Heart left ventricle (tissue), 16 donors: ENCODE data around the gene SNX9. TPM values are rescaled to one million over a fixed set of nuclear protein-coding genes. Genes with fewer than 3 reads are reported as not detected.
"Not testable (repeated sequence)": the region's sequence is repeated elsewhere in the genome, so short reads cannot be mapped to it uniquely, and the experiment has no call there.

Source experiments
- ATAC-seq, 4 donors: fragments of 200-7000 bp; cut with Tn5 transposase; one replicate each; pipeline ENCODE4 v1.9.1; 2020 to 2022; ENCODE audit warnings: moderate library complexity in 4 of 4, mild to moderate bottlenecking in 3 of 4, moderate number of reproducible peaks in 1 of 4
- DNase-seq, 5 donors: peaks; one replicate each; pipeline ENCODE4 v3.0.0-alpha.2; 2020
- H3K27ac ChIP-seq, 12 donors: fragments of 200-600 bp; sonication (generic) in 4 of 12; one replicate each; pipeline versions ENCODE4 v1.5.0 to v1.8.0; 2016 to 2022; ENCODE audit warnings: mild to moderate bottlenecking in 2 of 12
- H3K27me3 ChIP-seq, 9 donors: fragments of 200-600 bp; sonication (generic) in 2 of 9; one replicate each; pipeline versions ENCODE4 v1.5.1 to v1.8.0; 2016 to 2022; ENCODE audit warnings: mild to moderate bottlenecking in 3 of 9
- H3K36me3 ChIP-seq, 9 donors: fragments of 200-600 bp; sonication (generic) in 2 of 9; one replicate each; pipeline versions ENCODE4 v1.5.0 to v1.8.0; 2018 to 2022; ENCODE audit warnings: mild to moderate bottlenecking in 2 of 9
- H3K4me1 ChIP-seq, 12 donors: fragments of 200-600 bp; sonication (generic) in 4 of 12; one replicate each; pipeline versions ENCODE4 v1.5.0 to v1.8.0; 2016 to 2022; ENCODE audit warnings: mild to moderate bottlenecking in 3 of 12
- H3K4me3 ChIP-seq, 12 donors: fragments of 200-600 bp; sonication (generic) in 4 of 12; one replicate each; pipeline versions ENCODE4 v1.5.0 to v1.8.0; 2017 to 2022; ENCODE audit warnings: mild to moderate bottlenecking in 9 of 12, moderate library complexity in 4 of 12
- H3K9me3 ChIP-seq, 12 donors: fragments of 200-600 bp; sonication (generic) in 4 of 12; one replicate each; pipeline versions ENCODE4 v1.5.0 to v1.8.0; 2016 to 2022; ENCODE audit warnings: mild to moderate bottlenecking in 1 of 12
- POLR2A ChIP-seq, 2 donors: fragments of 450-650 bp; IDR thresholded peaks; one replicate each; pipeline ENCODE4 v1.6.1; 2017; ENCODE audit warnings: antibody characterized with exemption in 2 of 2, mild to moderate bottlenecking in 2 of 2, moderate library complexity in 2 of 2
- WGBS, 4 donors: extraction: QIAGEN DNeasy Blood & Tissue Kit in 2 of 4; methylation state at CpG; one replicate each; pipeline versions ENCODE4 v1.1.5 to v1.1.7; 2013 to 2018; 5-methylcytosine and 5-hydroxymethylcytosine counted together
- intact Hi-C, 10 donors: fragments of 100-400 bp; cut with DNase I; formaldehyde crosslinking; loops; one replicate each; pipeline versions ENCODE4 v1.11.1 to v1.14.2; 2022
- polyA plus RNA-seq, 2 donors: library from polyadenylated mRNA; stranded (reverse); fragments of 200-250 nt; gene quantifications; one replicate each; pipeline ENCODE4 v1.2.3, GENCODE V29; 2013
- total RNA-seq, 9 donors: library from RNA; depleted of rRNA in 2 of 9; stranded (reverse); fragments of >200 nt in 2 of 9; fragmentation: NEBNext Ultra II Directional in 3 of 9; extraction: Animal tissue kit (Norgen Biotek cat#: 25700) in 3 of 9; gene quantifications; one replicate each; pipeline versions ENCODE4 v1.1.0 to v1.2.4, GENCODE V29; 2016 to 2023
- TF ChIP-seq, protein P1 (sequence below), 12 donors: fragments of 200-600 bp; sonication (generic) in 4 of 12; IDR thresholded peaks; one replicate each; pipeline versions ENCODE4 v1.5.0 to v1.8.0; 2018 to 2022; ENCODE audit warnings: antibody characterized with exemption in 12 of 12, mild to moderate bottlenecking in 5 of 12
- donor health status: ischemic (EF 13 %, LVEDD 7.1; RV severe dilation, severe dysfunction).
- donor health status: healthy with polysubstance abuse.
- donor health status: DM: no; HTN: yes; CAD: no.
- donor health status: DM: no; HTN: no; CAD: no.
- donor health status: ischemic (EF 25% LVEDD 6.9; RV normal size, moderate dysfunction).
- donor health status: ischemic (EF 25% LVEDD 5.7; RV mildly dilated, moderate dysfunction).
- donor health status: healthy.
- donor health status: DM: yes; HTN: yes; CAD: no.
- donor health status: ischemic (EF 35%, LVEDD 5.7; RV mildly dilated, moderate dysfunction).
- donor health status: nonischemic (EF 11% LVEDD 7.7; RV severe dilation, severe dysfunction).
- donor health status: DM: yes; HTN: yes; CAD: no.
- donor health status: PGD.
- donor health status: ischemic (EF 29% LVEDD 5.4; RV normal size, mild dysfunction).
- donor health status: nonischemic (EF 23%, LVEDD 6.1; RV moderate dilation, normal function).

The SNX9 gene
- total and polyA plus RNA-seq, 11 donors = 15.4 to 44.0 (median 30.7) TPM

DNA sequence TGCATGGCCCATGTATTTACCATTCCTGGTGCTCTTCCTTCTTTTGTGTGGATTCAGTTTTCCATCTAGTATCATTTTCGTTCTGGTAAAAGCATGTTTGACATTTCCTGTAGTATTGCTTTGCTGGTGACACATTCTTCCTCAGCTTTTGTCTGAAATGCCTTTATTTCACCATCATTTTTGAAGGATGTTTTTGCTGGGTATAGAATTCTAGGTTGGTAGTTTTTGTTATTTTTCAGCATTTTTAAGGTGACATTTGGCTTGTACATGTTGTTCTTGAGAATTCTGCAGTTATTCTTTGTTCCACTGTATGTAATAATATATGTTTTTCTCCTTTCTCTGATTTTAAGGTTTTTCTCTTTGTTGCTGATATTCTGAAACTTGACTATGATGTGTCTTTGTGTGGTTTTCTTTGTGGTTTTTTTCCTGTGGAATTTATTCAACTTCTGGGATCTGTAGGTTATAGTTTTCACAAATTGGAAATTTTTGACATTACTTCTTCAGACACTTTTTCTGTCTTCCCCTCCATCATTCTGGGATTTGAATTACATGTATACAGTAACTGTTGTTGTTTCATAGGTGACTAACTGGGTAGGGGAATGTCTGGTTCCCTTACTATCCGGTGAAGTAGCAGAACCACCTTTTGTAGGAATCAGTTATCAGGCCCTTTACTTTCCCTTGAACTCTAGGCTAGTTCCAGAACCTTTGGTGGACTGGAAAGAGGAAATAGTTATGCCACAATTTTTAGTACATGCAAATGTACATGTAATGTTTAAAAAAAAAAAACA, 30.2 kb downstream of the SNX9 start:
- TF ChIP-seq POLR2A (IDR thresholded peaks at IDR 0.05) = no peak
- TF ChIP-seq, protein P1, sequence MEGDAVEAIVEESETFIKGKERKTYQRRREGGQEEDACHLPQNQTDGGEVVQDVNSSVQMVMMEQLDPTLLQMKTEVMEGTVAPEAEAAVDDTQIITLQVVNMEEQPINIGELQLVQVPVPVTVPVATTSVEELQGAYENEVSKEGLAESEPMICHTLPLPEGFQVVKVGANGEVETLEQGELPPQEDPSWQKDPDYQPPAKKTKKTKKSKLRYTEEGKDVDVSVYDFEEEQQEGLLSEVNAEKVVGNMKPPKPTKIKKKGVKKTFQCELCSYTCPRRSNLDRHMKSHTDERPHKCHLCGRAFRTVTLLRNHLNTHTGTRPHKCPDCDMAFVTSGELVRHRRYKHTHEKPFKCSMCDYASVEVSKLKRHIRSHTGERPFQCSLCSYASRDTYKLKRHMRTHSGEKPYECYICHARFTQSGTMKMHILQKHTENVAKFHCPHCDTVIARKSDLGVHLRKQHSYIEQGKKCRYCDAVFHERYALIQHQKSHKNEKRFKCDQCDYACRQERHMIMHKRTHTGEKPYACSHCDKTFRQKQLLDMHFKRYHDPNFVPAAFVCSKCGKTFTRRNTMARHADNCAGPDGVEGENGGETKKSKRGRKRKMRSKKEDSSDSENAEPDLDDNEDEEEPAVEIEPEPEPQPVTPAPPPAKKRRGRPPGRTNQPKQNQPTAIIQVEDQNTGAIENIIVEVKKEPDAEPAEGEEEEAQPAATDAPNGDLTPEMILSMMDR (IDR thresholded peaks at IDR 0.05) = no peak
- no peaks in the 10 kb centered on the region for H3K27me3 ChIP-seq
- no peak overlapping the region for H3K4me3 ChIP-seq
- ATAC-seq = no peak
- WGBS, 4 donors = 77 to 88% (median 81%) methylated on average over 2 of the region's 2 CpGs
- intact Hi-C loops = no loop called here
- no peak overlapping the region for H3K27ac ChIP-seq
- H3K4me1 ChIP-seq = peaks cover 0 to 29% (median 7%) of the 10 kb centered on the region in 12 donors
- H3K36me3 ChIP-seq = no peaks in the 10 kb centered on the region
- no peak for DNase-seq
- H3K9me3 ChIP-seq = peaks cover 0 to 32% (median 14%) of the 10 kb centered on the region in 12 donors

DNA sequence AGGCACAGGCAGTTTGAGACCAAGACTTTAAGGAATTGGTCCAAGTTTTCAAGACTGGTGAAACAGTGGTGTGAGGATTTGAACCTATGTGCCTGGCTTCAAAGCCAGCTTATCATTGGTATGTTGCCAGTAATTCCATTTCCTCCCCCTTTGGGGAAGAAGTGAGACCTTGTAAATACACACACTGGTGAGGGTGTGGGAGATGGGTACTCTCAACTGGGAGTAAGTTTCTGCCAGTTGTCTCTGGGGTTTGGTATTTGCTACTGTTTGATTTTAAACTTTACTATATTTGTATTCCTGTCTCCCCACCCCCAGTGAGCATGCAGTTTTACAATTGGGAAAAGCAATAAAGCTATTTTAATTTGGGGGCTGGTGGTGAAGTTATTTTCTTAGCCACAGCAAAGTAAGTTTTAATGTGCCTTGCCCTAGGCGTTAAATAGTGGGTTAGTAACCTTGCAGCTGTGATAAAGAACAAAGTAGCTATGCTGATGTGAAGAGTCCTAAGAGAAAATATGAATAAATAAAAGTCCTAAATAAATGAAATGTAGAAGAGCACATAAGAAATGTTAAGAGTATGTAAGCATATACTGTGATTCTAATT, 31.0 kb downstream of the SNX9 start:
- WGBS, 4 donors = 79 to 91% (median 83%) methylated on average over 1 of the region's 1 CpG
- Histone ChIP-seq H3K4me1 (peaks cover 0 to 21% (median 3%) of the 10 kb centered on the region in 12 donors), H3K9me3 (peaks cover 0 to 32% (median 14%) of the 10 kb centered on the region in 12 donors), H3K27me3 (no peaks in the 10 kb centered on the region), H3K4me3 (no peak overlapping the region), H3K36me3 (no peaks in the 10 kb centered on the region), H3K27ac (no peak overlapping the region)
- TF ChIP-seq, protein P1 (IDR thresholded peaks at IDR 0.05) = no peak
- TF ChIP-seq POLR2A (IDR thresholded peaks at IDR 0.05) = no peak
- intact Hi-C loops = no loop called here
- no peak for DNase-seq
- ATAC-seq = no peak

DNA sequence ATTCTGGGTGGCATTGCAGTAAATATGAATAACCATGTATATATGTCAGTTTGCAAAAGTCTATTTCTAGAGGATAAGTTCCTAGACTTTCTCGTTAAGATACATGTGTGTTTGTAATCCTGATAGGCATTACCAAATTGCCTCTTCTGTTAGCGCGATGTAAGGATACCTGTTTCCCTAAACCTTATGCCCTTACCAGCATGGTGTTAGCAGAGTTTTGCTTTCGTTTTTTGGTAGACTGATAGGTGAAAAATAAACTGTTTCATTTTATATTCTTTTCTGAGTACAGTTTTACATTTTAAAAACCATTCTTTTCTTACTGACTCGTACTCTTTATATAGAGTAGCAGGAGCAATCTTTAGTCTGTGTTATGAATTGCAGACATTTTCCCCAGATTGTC, 32.3 kb downstream of the SNX9 start:
- WGBS, 4 donors = 92 to 94% (median 93%) methylated on average over 5 of the region's 5 CpGs
- H3K4me3 ChIP-seq = no peak overlapping the region

DNA sequence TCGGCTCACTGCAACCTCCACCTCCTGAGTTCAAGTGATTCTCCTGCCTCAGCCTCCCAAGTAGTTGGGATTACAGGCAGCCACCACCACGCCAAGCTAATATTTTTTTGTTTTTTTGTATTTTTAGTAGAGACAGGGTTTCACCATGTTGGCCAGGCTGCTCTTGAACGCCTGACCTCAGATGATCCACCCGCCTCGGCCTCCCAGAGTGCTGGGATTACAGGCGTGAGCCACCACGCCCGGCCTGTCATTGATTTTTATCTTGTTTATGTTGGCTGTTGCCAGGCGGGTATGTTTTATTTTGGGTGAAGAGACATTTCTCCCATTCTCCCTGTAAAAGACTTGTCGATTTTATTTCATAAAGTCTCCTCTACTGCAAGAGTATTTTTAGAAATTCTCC, 32.8 kb downstream of the SNX9 start:
- 68 to 78% (median 70%) methylated on average over 10 of the region's 10 CpGs for WGBS, 4 donors
- H3K36me3 ChIP-seq, H3K27ac ChIP-seq, DNase-seq, H3K27me3 ChIP-seq, intact Hi-C loops, H3K4me3 ChIP-seq, ATAC-seq: not testable (repeated sequence)
- peaks cover 0 to 19% (median 9%) of the 10 kb centered on the region in 12 donors for H3K4me1 ChIP-seq
- H3K9me3 ChIP-seq = peaks cover 0 to 32% (median 14%) of the 10 kb centered on the region in 12 donors

More for the DNA sequence above, 32.3 kb downstream of the SNX9 start:
- TF ChIP-seq, protein P1 (IDR thresholded peaks at IDR 0.05) = no peak
- no peak for TF ChIP-seq POLR2A (IDR thresholded peaks at IDR 0.05)
- intact Hi-C loops = no loop called here
- Histone ChIP-seq H3K27me3 (no peaks in the 10 kb centered on the region), H3K4me1 (peaks cover 0 to 14% (median 4%) of the 10 kb centered on the region in 12 donors), H3K27ac (no peak overlapping the region), H3K36me3 (no peaks in the 10 kb centered on the region), H3K9me3 (peaks cover 0 to 32% (median 14%) of the 10 kb centered on the region in 12 donors)
- ATAC-seq (no peak), DNase-seq (no peak)

DNA sequence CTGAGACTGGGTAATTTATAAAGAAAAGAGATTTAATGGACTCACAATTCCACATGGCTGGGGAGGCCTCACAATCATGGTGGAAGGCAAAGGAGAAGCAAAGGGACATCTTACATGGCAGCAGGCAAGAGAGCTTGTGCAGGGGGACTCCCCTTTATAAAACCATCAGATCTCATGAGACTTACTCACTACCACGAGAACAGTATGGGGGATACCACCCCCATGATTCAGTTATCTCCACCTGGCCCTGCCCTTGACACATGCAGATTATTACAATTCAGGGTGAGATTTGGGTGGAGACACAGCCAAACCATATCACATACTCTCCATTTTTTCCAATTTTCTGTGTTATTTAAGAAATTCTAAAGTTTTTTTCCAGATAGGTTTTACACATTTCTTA, 35.6 kb downstream of the SNX9 start:
- peaks cover 0 to 48% (median 32%) of the 10 kb centered on the region in 12 donors for H3K4me1 ChIP-seq
- intact Hi-C loops = not testable (repeated sequence)
- WGBS, 4 donors = 86 to 95% (median 90%) methylated on average over 1 of the region's 1 CpG

More for the DNA sequence above, 35.6 kb downstream of the SNX9 start:
- not testable (repeated sequence) for H3K4me3 ChIP-seq, DNase-seq, H3K27ac ChIP-seq, H3K27me3 ChIP-seq, H3K36me3 ChIP-seq, ATAC-seq
- H3K9me3 ChIP-seq = peaks cover 0 to 14% (median under 1%) of the 10 kb centered on the region in 12 donors
